ENCODE data around the gene SORBS1.

- TF ChIP-seq, protein P1, sequence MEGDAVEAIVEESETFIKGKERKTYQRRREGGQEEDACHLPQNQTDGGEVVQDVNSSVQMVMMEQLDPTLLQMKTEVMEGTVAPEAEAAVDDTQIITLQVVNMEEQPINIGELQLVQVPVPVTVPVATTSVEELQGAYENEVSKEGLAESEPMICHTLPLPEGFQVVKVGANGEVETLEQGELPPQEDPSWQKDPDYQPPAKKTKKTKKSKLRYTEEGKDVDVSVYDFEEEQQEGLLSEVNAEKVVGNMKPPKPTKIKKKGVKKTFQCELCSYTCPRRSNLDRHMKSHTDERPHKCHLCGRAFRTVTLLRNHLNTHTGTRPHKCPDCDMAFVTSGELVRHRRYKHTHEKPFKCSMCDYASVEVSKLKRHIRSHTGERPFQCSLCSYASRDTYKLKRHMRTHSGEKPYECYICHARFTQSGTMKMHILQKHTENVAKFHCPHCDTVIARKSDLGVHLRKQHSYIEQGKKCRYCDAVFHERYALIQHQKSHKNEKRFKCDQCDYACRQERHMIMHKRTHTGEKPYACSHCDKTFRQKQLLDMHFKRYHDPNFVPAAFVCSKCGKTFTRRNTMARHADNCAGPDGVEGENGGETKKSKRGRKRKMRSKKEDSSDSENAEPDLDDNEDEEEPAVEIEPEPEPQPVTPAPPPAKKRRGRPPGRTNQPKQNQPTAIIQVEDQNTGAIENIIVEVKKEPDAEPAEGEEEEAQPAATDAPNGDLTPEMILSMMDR (IDR thresholded peaks at IDR 0.05; ENCODE audit: insufficient read depth, low read length, poor library complexity, severe bottlenecking) = no peak
- no peak for TF ChIP-seq EZH2phosphoT487 (conservative IDR thresholded peaks at IDR 0.05; ENCODE audit: low read length)
Observed at GRCh38 chr10:95384011-95384704, 177.0 kb downstream of the SORBS1 start.

All from SU-DHL-6 (cell line).